Activated naive CD8-positive, alpha-beta T cell treated with anti-CD3 and anti-CD28 coated beads for 36 hours (primary cell): ENCODE results near the gene CHMP4B. TPM values are rescaled to one million over a fixed set of nuclear protein-coding genes. Genes with fewer than 3 reads are reported as not detected.

ENCODE experiments used
- DNase-seq: peaks from one replicate; pipeline ENCODE4 v3.0.0; 2021
- H3K27ac Mint-ChIP-seq: one replicate; pipeline ENCODE4 v1.8.0; 2022; ENCODE audit warnings: mild to moderate bottlenecking, moderate library complexity, mixed read lengths
- H3K27me3 Mint-ChIP-seq: one replicate; pipeline ENCODE4 v1.8.0; 2022; ENCODE audit warnings: mild to moderate bottlenecking, mixed read lengths
- H3K36me3 Mint-ChIP-seq: one replicate; pipeline ENCODE4 v1.8.0; 2021; ENCODE audit warnings: mild to moderate bottlenecking, mixed read lengths
- H3K4me1 Mint-ChIP-seq: one replicate; pipeline ENCODE4 v1.8.0; 2021; ENCODE audit warnings: mixed read lengths
- H3K4me3 Mint-ChIP-seq: one replicate; pipeline ENCODE4 v1.8.0; 2022; ENCODE audit warnings: mild to moderate bottlenecking, moderate library complexity, mixed read lengths
- H3K9me3 Mint-ChIP-seq: one replicate; pipeline ENCODE4 v1.8.0; 2022; ENCODE audit warnings: mixed read lengths
- total RNA-seq, 2 experiments: library from RNA; stranded (reverse); gene quantifications; one replicate each; pipeline ENCODE4 v1.2.3, GENCODE V29; 2021

CHMP4B gene
- total RNA-seq, 2 experiments from 2014 or later = 90.6 to 95.5 TPM

DNA sequence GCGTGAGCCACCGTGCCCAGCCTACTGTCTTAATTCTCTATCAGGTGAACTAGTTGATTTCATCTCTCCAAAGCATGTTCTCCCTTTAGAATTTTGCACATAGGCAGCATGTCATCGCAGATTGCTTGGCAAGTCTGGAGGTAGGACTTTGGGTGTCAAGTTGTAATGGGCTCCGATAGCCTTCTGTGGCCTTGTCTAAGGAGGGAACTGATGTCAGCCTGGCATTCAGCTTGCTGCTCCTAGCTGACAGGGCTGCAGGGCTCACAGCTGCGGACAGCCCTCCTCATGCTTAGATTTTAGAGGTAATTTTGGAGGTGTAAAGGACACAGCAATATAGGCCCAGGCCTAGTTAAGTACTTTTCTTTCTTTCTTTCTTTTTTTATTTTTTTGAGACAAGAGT, 11.3 kb downstream of the CHMP4B start:
- Mint-ChIP-seq H3K4me3 (no peak overlapping the region), H3K27ac (no peak overlapping the region), H3K36me3 (peaks cover 16% of the 10 kb centered on the region), H3K27me3 (no peaks in the 10 kb centered on the region), H3K4me1 (peaks cover 74% of the 10 kb centered on the region), H3K9me3 (no peaks in the 10 kb centered on the region)
- no peak for DNase-seq

- Mint-ChIP-seq H3K9me3 (no peaks in the 10 kb centered on the region), H3K4me3 (no peak overlapping the region), H3K27ac (no peak overlapping the region), H3K36me3 (peaks cover 14% of the 10 kb centered on the region), H3K4me1 (peaks cover 74% of the 10 kb centered on the region), H3K27me3 (no peaks in the 10 kb centered on the region)
- DNase-seq = no peak
Observed at GRCh38 chr20:33822991-33823390, 11.8 kb downstream of the CHMP4B start.

GRCh38 chr20:33824852-33825251, 13.7 kb downstream of the CHMP4B start:
- DNase-seq = no peak
- no peak overlapping the region for H3K27ac Mint-ChIP-seq
- H3K4me1 Mint-ChIP-seq = peaks cover 75% of the 10 kb centered on the region
- H3K9me3 Mint-ChIP-seq = no peaks in the 10 kb centered on the region
- no peak overlapping the region for H3K4me3 Mint-ChIP-seq
- no peaks in the 10 kb centered on the region for H3K27me3 Mint-ChIP-seq
- H3K36me3 Mint-ChIP-seq = peaks cover 12% of the 10 kb centered on the region

DNA sequence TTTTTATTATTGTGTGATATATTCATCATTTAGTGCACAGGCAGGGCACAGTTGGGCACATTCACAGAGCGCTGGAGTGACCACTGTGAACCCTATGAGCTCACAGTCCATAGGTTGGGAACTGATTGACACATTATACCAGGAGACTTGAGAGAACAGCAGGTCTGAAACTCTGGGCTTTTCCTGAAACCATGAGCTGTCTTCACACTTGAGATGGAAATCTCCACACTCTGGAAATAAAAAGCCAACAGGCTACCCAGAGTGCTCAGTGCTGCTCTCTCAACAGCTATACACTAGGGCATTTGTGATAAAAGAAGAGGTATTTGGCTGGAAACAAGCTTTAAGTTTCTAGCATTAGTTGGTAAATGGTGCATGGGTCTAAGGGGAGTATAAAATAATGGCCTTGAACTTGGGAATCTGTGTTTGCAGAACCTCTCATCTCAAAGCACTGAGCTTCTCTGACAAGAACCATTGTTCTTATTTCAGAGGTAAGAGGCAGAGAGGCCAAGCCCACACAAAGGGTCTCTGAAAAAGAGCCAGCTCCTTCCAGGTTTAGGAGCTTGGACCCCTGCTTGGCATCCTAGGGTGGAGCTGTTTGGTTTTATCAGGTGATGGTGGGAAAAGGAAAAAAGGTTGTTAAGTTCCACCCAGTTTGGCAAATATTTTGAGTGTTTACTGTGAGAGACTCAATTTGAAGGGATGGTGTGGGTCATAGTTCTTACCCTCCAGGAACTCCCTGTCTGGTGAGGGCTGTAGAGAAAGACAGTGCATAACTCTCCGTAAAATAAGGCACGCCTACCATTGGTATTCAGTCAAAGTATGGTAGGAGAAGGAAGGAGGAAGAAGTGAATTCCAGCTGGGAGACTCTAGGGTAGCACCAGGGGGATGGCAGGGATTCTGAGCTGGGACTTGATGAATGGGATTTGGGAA, 14.5 kb downstream of the CHMP4B start:
- Mint-ChIP-seq H3K4me1 (peaks cover 77% of the 10 kb centered on the region), H3K36me3 (peaks cover 13% of the 10 kb centered on the region), H3K9me3 (no peaks in the 10 kb centered on the region), H3K27ac (no peak overlapping the region), H3K27me3 (no peaks in the 10 kb centered on the region), H3K4me3 (no peak overlapping the region)
- no peak for DNase-seq

DNA sequence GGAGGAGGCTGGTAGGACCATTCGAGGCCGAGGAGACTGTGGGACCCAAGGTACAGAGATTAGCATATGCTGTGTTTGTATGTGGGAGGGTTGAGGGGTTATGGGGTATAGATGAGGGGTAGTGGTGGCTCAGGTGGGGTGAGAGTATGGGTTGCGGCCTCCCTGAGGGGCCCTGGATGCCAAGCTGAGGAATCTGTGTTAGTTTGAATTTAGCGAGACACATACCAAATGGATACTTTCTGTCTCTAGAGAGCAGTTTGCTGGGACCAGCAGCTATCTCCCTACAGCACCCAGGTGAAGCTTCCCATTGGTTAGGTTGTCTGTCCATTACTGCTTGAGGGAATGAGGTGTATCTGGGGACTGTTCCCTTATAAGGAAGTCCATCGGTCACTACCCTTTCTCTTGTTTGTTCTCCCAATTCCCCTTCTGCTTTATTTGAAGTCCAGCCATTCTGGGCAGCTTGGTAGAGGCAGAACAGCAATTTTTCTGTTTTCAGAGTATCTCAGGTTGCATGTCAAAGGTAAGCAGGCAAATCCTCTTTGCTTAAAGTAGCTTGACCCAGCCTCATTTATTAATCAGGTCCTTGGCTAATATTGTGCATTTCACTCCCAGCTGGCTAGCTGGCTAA, 15.2 kb downstream of the CHMP4B start:
- peaks cover 76% of the 10 kb centered on the region for H3K4me1 Mint-ChIP-seq
- H3K36me3 Mint-ChIP-seq = peaks cover 13% of the 10 kb centered on the region
- H3K9me3 Mint-ChIP-seq = no peaks in the 10 kb centered on the region
- no peak for DNase-seq
- no peaks in the 10 kb centered on the region for H3K27me3 Mint-ChIP-seq
- H3K27ac Mint-ChIP-seq = no peak overlapping the region
- H3K4me3 Mint-ChIP-seq = no peak overlapping the region

- Mint-ChIP-seq H3K36me3 (peaks cover 16% of the 10 kb centered on the region), H3K27ac (no peak overlapping the region)
Observed at GRCh38 chr20:33827109-33827508, 16.0 kb downstream of the CHMP4B start.

DNA sequence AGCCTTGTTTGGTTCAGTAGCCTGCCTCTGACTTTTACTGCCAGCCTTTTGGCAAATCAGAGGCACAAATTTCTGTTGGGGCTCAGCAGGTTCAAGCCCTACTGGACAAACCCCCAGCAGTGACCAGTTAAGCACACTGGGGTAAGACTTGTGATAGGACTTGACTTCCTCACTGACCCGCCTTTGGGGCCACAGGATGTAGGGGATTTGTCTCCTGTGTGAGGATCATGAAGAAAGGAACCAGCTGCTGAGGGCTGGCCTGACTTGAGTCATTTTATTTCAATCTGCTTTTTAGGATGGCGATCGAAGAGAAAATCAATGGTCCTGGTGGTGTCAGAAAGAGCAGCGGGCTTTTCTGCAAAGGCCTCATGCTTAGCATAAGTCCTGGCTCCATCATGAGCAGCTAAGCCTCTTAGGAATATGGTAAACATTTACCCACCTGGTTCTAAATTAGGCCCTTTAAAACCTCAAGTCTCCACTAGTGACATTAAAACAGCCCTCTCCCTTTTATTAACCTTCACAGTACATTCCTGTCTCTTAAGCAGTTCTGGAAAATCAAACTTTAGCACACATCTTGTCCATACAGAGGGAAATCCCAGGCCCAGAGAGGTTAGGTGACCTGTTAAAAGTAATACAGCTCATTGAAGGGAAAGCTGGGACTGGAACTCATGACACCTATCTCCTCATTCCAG, 16.6 kb downstream of the CHMP4B start:
- no peak for DNase-seq
- Mint-ChIP-seq H3K4me3 (no peak overlapping the region), H3K9me3 (no peaks in the 10 kb centered on the region), H3K27me3 (no peaks in the 10 kb centered on the region), H3K4me1 (peaks cover 69% of the 10 kb centered on the region), H3K36me3 (peaks cover 15% of the 10 kb centered on the region), H3K27ac (no peak overlapping the region)

More at GRCh38 chr20:33827109-33827508, 16.0 kb downstream of the CHMP4B start:
- no peak for DNase-seq
- Mint-ChIP-seq H3K27me3 (no peaks in the 10 kb centered on the region), H3K4me3 (no peak overlapping the region), H3K9me3 (no peaks in the 10 kb centered on the region), H3K4me1 (peaks cover 74% of the 10 kb centered on the region)

DNA sequence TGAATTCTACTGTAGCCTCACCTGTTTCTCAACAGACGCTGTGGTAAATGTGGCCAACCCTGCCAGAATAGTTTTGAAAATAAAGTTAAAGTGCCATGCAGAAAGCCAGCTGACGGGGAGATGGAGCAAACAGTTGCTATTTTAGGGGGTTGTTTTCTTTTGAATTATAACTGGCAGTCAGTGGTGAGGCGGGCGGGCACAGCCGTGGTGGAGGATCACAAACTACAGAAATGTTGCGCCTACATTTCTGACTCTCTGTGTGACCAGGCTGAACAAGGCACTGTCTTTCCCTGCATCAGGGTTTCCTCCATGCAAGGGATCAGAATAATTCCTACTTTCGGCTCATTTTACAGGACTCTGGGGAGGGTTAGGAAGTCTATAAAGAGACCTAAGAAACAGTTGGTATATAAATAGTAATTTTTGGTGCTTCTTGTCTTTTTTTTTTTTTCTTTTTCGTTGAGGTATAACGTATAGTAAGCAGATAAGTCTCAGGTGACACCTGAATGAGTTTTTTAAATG, 17.2 kb downstream of the CHMP4B start:
- DNase-seq = no peak
- Mint-ChIP-seq H3K27ac (no peak overlapping the region), H3K9me3 (no peaks in the 10 kb centered on the region), H3K4me1 (peaks cover 66% of the 10 kb centered on the region), H3K4me3 (no peak overlapping the region), H3K27me3 (no peaks in the 10 kb centered on the region), H3K36me3 (peaks cover 19% of the 10 kb centered on the region)

- DNase-seq = no peak
- peaks cover 26% of the 10 kb centered on the region for H3K36me3 Mint-ChIP-seq
- no peaks in the 10 kb centered on the region for H3K27me3 Mint-ChIP-seq
- no peaks in the 10 kb centered on the region for H3K9me3 Mint-ChIP-seq
- H3K4me1 Mint-ChIP-seq = peaks cover 61% of the 10 kb centered on the region
- no peak overlapping the region for H3K4me3 Mint-ChIP-seq
- H3K27ac Mint-ChIP-seq = no peak overlapping the region
Observed at GRCh38 chr20:33828967-33829560, 17.9 kb downstream of the CHMP4B start.

DNA sequence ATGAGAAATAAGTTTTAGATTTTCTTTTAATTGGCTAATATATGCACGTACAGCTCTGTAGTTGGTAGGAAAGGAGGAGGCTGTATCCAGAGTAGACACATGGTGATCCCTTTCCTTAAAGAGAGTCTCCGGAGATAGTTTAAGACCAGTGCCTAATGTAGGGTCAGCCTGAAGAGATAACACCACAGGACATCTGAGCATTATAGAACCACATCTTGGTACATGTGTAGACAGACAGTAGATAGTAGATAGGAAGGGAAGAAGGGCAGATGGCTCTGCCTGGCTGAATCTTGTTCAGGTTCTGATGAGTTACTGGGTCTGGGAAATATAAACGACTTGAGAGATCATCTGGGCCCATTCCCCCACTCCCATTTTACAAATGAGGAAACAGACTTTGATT, 18.5 kb downstream of the CHMP4B start:
- peaks cover 22% of the 10 kb centered on the region for H3K36me3 Mint-ChIP-seq
- DNase-seq = no peak
- H3K27ac Mint-ChIP-seq = no peak overlapping the region
- no peak overlapping the region for H3K4me3 Mint-ChIP-seq
- H3K27me3 Mint-ChIP-seq = no peaks in the 10 kb centered on the region
- peaks cover 55% of the 10 kb centered on the region for H3K4me1 Mint-ChIP-seq
- H3K9me3 Mint-ChIP-seq = no peaks in the 10 kb centered on the region

DNA sequence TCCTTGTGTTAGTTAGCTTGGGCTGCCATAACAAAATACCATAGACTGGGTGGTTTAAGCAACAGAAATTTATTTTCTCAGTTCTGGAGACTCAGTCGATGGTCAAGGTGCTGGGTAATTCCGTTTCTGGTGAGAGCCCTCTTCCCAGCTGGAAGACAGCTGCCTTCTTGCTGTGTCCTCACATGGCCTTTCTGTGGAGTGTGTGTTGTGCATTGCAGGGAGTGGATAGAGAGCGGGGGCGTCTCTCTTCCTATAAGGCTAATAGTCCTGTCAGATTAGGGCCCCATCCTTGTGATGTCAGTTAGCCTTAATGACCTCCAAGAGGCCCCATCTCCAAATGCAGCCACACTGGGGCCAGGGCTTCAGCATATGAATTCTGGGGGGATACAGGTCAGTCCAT, 19.2 kb downstream of the CHMP4B start:
- Mint-ChIP-seq H3K9me3 (no peaks in the 10 kb centered on the region), H3K4me3 (no peak overlapping the region), H3K27me3 (no peaks in the 10 kb centered on the region), H3K4me1 (peaks cover 49% of the 10 kb centered on the region), H3K36me3 (peaks cover 29% of the 10 kb centered on the region), H3K27ac (no peak overlapping the region)
- DNase-seq = no peak

GRCh38 chr20:33832103-33832804, 21.1 kb downstream of the CHMP4B start:
- H3K27ac Mint-ChIP-seq = no peak overlapping the region
- no peaks in the 10 kb centered on the region for H3K27me3 Mint-ChIP-seq
- peaks cover 45% of the 10 kb centered on the region for H3K4me1 Mint-ChIP-seq
- H3K36me3 Mint-ChIP-seq = peaks cover 36% of the 10 kb centered on the region
- no peak overlapping the region for H3K4me3 Mint-ChIP-seq
- no peak for DNase-seq
- H3K9me3 Mint-ChIP-seq = no peaks in the 10 kb centered on the region

DNA sequence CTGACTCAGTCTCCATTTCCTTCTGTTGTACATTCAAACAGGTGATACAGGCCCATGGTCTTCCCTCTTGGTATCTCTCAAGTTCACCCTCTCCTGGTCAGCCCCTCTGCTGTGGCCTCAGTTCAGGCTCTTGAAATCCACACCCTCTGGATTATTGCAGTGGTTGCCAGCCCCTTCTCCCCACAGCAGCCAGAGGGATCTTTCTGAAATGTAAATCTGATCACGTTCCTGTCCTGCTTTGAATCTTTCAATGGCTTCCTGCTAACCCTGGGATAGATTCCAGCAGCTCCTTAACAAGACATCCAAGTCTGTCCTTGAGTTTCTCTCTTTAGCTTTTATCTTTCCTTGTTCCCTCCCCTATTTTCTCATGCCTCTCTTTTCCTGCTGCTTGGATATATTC, 22.2 kb downstream of the CHMP4B start:
- no peak overlapping the region for H3K4me3 Mint-ChIP-seq
- peaks cover 45% of the 10 kb centered on the region for H3K4me1 Mint-ChIP-seq
- H3K27me3 Mint-ChIP-seq = no peaks in the 10 kb centered on the region
- H3K9me3 Mint-ChIP-seq = no peaks in the 10 kb centered on the region
- no peak for DNase-seq
- H3K27ac Mint-ChIP-seq = no peak overlapping the region
- H3K36me3 Mint-ChIP-seq = peaks cover 36% of the 10 kb centered on the region

DNA sequence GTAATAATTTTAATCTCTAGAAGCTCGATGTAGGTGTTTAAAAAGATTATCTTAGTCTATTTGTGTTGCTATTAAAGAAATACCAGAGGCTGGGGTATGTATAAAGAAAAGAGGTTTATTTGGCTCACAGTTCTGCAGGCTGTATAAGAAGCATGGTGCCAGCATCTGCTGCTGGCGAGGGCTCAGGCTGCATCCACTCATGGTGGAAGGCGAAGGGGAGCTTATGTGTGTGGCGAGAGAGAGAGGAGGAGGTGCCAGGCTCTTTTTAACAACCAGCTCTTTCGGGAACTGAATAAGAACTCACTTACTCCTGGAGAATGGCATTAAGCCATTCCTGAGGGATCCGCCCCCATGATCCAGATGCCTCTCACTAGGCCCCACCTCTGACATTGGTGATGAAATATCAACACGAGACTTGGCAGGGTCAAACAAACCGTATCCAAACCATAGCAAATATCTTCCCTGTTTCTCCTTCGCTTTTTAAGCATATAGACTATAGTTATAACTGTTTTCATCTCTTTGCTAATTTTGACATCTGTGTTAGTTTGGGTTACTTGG, 24.5 kb downstream of the CHMP4B start:
- Mint-ChIP-seq H3K4me3 (no peak overlapping the region), H3K4me1 (peaks cover 44% of the 10 kb centered on the region), H3K27me3 (no peaks in the 10 kb centered on the region), H3K36me3 (peaks cover 33% of the 10 kb centered on the region), H3K9me3 (no peaks in the 10 kb centered on the region), H3K27ac (no peak overlapping the region)
- DNase-seq = no peak
